HG02885 (cell line): ENCODE measurements around the gene HADHA.

ENCODE experiments used
- ATAC-seq: cut with Tn5 transposase; IDR thresholded peaks from one replicate; pipeline ENCODE4 v1.9.1; 2021; ENCODE audit warnings: mild to moderate bottlenecking; ENCODE audit not compliant: unreplicated experiment, poor library complexity

The HADHA gene

DNA sequence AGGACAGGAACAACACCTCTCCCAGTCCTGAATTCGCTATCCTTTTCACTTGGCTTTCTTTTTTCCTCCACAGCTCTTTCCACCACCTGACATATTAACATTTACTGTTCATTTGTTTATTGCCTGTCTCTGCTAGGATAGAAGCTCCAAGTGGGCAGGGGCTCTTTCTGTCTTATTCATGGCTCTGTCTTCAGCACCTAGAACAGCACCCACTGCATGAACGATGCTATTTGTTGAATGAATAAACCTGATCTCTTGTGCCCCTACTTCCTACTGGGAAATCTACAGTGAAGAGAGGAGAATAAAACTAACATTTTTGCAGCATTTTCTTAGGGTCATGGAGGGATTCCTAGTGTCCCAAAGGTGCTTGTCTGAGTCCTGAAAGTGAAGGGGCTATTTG is 95.9 kb downstream of the HADHA start:
- no peak for ATAC-seq

DNA sequence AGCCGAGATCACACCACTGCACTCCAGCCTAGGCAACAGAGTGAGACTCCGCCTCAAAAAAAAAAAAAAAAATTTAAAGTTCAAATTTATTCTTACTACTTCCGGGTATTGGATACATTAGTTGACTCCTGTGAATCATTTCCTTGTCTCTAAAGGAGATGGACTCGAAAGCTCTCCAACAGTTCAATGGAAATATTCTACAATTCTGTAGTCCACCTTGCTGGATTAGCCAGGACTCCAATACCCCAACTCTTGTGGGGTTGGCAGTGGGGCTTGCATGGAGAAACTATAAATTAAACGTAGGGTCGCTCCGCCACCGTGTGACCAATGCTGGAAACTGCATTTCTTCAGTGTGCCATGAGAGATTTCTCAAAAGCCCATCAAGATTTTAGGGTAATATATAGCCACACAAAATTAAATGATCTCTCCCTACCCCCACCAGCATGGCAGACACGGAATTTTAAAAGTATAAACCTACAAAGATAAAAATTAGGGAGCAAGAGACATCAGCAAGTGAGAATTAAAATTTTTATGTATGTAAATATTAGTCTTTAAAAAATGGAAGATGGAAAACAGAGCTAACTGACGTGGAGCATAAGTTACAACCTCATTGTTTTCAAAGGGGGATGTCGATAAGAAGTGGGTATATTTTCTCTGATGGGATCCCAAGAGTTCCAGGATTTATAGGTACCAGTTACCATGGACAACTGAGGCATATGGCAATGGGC is 99.3 kb downstream of the HADHA start:
- ATAC-seq = no peak

DNA sequence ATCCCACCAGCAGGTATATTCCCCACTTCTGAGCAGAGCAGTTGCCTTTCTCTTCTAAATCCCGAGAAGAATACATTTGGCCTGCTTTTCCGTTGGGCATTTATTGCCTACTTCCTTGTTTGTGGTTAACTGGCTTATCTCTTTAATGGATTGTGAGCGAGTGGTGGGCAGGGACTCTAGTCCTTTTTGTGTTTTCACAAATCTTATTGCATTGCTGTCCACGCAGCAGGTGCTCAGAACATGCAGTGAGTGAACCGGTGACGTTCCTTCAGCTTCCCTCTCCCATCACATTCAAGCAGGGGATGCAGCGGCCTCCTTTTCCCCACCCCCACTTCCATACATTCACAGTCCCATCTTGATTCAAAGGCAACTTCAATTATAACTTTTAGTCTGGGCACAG is 100.4 kb downstream of the HADHA start:
- ATAC-seq = no peak

DNA sequence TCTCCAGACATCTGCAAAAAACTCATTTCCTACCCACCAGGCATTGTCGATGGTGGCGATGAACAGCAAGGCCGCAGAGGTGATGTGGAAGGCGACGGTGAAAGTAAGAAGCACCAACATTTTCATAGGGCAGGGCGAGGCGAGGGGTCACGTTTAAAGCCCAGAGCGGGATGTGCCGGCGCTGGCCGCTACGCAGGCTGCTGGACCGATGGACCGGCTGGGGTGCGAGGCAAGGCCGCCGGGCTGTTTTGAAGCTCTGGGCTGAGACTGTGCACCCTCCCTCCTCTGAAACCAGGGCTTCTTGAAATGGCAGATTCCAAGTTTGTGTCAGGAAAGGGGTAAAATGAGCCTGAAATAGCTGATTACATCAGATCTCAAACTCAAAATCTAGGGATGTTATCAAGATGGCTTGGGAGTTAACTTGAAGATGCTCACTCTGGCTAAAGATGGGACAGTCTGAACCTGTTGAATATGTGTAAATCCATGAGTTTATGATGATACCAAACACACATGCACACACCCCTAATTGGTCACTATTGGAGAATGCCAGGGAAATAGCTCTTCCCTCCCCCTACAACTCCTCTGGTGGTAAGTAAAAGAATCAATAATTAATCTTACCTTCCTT is 103.2 kb downstream of the HADHA start:
- no peak for ATAC-seq
